CD4-positive, alpha-beta T cell treated with Interleukin-6 for 4 hours (primary cell): Measurements from ENCODE around the gene PRSS2.
"Not testable (repeated sequence)": the region's sequence is repeated elsewhere in the genome, so short reads cannot be mapped to it uniquely, and the experiment has no call there.

Experiments
- DNase-seq: peaks from one replicate; pipeline ENCODE4 v3.0.0-alpha.2; 2020; ENCODE audit warnings: mixed read lengths

The PRSS2 gene

GRCh38 chr7:142760071-142760642 is 10.6 kb upstream of the PRSS2 start:
- no peak for DNase-seq

- not testable (repeated sequence) for DNase-seq
These were observed 9.2 kb upstream of the PRSS2 start for GRCh38 chr7:142761606-142762005.

GRCh38 chr7:142762104-142762503 is 8.7 kb upstream of the PRSS2 start:
- DNase-seq: no peak

- no peak for DNase-seq
These were observed 3.3 kb upstream of the PRSS2 start for GRCh38 chr7:142767451-142767850.

GRCh38 chr7:142767861-142768260 is 2.9 kb upstream of the PRSS2 start:
- DNase-seq: no peak

GRCh38 chr7:142768885-142769284 is 1.9 kb upstream of the PRSS2 start:
- not testable (repeated sequence) for DNase-seq

GRCh38 chr7:142771353-142771723 is 568 bp downstream of the PRSS2 start:
- DNase-seq: no peak

- DNase-seq: no peak
These were observed 1.3 kb downstream of the PRSS2 start for GRCh38 chr7:142772051-142772450.

GRCh38 chr7:142772673-142773072 is 1.9 kb downstream of the PRSS2 start:
- DNase-seq: no peak

GRCh38 chr7:142773230-142773629 is 2.5 kb downstream of the PRSS2 start:
- DNase-seq: no peak

- DNase-seq: no peak
These were observed 3.4 kb downstream of the PRSS2 start for GRCh38 chr7:142773937-142774744.

GRCh38 chr7:142774826-142775225 is 4.1 kb downstream of the PRSS2 start:
- no peak for DNase-seq

GRCh38 chr7:142775351-142776115 is 4.8 kb downstream of the PRSS2 start:
- DNase-seq: not testable (repeated sequence)

GRCh38 chr7:142776206-142776844 is 5.6 kb downstream of the PRSS2 start:
- DNase-seq: no peak

- not testable (repeated sequence) for DNase-seq
These were observed 6.1 kb downstream of the PRSS2 start for GRCh38 chr7:142776845-142777225.

GRCh38 chr7:142777318-142777717 is 6.5 kb downstream of the PRSS2 start:
- no peak for DNase-seq

- peak; percentile 87 for DNase-seq
These were observed 12.4 kb downstream of the PRSS2 start for GRCh38 chr7:142782922-142783900.

- DNase-seq: no peak
These were observed 13.3 kb downstream of the PRSS2 start for GRCh38 chr7:142784096-142784495.

GRCh38 chr7:142784716-142785115 is 13.9 kb downstream of the PRSS2 start:
- DNase-seq: peak; percentile 55

GRCh38 chr7:142785841-142786250 is 15.1 kb downstream of the PRSS2 start:
- peak; percentile 85 for DNase-seq

- DNase-seq: peak; percentile 30
These were observed 16.4 kb downstream of the PRSS2 start for GRCh38 chr7:142787034-142787768.
